Measurements from ENCODE around the gene XPA. TPM values are rescaled to one million over a fixed set of nuclear protein-coding genes. Genes with fewer than 3 reads are reported as not detected.

The XPA gene
- polyA plus RNA-seq, 1 experiment = 1.4 TPM

- ChIA-PET CTCF (interaction anchor here (1.2 kb wide), 1 partner anchor 9 kb away, joined by 4 read pairs; no protein-coding TSS in a partner anchor), POLR2A (no interaction called here)
- DNase-seq (ENCODE audit: low read depth) = no peak
- Histone ChIP-seq H3K4me3 (ENCODE audit: low read depth, low read length) (no peak overlapping the region), H3K36me3 (ENCODE audit: control insufficient read depth, insufficient read depth, low read length) (no peaks in the 10 kb centered on the region), H3K27me3 (ENCODE audit: control insufficient read depth, insufficient read depth, low read length) (peaks cover 4% of the 10 kb centered on the region)
- TF ChIP-seq, protein P1, sequence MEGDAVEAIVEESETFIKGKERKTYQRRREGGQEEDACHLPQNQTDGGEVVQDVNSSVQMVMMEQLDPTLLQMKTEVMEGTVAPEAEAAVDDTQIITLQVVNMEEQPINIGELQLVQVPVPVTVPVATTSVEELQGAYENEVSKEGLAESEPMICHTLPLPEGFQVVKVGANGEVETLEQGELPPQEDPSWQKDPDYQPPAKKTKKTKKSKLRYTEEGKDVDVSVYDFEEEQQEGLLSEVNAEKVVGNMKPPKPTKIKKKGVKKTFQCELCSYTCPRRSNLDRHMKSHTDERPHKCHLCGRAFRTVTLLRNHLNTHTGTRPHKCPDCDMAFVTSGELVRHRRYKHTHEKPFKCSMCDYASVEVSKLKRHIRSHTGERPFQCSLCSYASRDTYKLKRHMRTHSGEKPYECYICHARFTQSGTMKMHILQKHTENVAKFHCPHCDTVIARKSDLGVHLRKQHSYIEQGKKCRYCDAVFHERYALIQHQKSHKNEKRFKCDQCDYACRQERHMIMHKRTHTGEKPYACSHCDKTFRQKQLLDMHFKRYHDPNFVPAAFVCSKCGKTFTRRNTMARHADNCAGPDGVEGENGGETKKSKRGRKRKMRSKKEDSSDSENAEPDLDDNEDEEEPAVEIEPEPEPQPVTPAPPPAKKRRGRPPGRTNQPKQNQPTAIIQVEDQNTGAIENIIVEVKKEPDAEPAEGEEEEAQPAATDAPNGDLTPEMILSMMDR (IDR thresholded peaks at IDR 0.05; ENCODE audit: insufficient read depth, low read depth, low read length) = no peak
Measured at GRCh38 chr9:97722331-97722730, 25.2 kb upstream of the XPA start.

GRCh38 chr9:97721396-97721795, 24.3 kb upstream of the XPA start:
- TF ChIP-seq, protein P1 (IDR thresholded peaks at IDR 0.05; ENCODE audit: insufficient read depth, low read depth, low read length) = no peak
- DNase-seq (ENCODE audit: low read depth) = no peak
- no peak overlapping the region for H3K4me3 ChIP-seq (ENCODE audit: low read depth, low read length)
- H3K36me3 ChIP-seq (ENCODE audit: control insufficient read depth, insufficient read depth, low read length) = no peaks in the 10 kb centered on the region
- H3K27me3 ChIP-seq (ENCODE audit: control insufficient read depth, insufficient read depth, low read length) = peaks cover 2% of the 10 kb centered on the region; the same call in 1 of the 2 replicates
- CTCF ChIA-PET = interaction anchor here (1.1 to 1.4 kb wide), 4 partner anchors 10 to 168 kb away, joined by 3 to 4 read pairs (median 3); no protein-coding TSS in a partner anchor
- POLR2A ChIA-PET = no interaction called here

DNA sequence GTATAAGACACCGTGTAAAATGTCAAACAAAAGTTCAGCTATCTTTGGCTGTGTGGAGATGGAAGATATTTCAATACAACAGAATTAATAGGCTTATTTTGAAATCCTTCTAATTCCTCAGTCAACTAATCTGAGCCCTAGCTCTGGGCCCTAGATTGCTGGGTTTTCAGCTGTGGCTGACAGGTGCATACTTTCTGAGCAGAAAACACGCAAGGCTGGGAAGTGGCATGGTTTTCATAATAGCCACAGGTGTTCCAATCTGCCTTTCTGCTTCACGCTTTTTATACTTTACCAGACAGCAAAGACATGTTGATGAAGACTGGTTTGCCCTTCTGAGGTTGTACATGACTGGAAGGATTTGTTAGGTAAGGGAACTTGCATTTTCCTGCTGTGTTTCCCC, 20.7 kb upstream of the XPA start:
- Histone ChIP-seq H3K4me3 (ENCODE audit: low read depth, low read length) (no peak overlapping the region), H3K27me3 (ENCODE audit: control insufficient read depth, insufficient read depth, low read length) (peaks cover 2% of the 10 kb centered on the region; the same call in 1 of the 2 replicates), H3K36me3 (ENCODE audit: control insufficient read depth, insufficient read depth, low read length) (no peaks in the 10 kb centered on the region)
- TF ChIP-seq, protein P1 (IDR thresholded peaks at IDR 0.05; ENCODE audit: insufficient read depth, low read depth, low read length) = no peak
- DNase-seq (ENCODE audit: low read depth) = no peak
- ChIA-PET POLR2A (no interaction called here), CTCF (interaction anchor here (1.8 to 2.4 kb wide), 3 partner anchors 19 to 182 kb away, joined by 5 to 7 read pairs (median 6); no protein-coding TSS in a partner anchor)

GRCh38 chr9:97714435-97714834, 17.3 kb upstream of the XPA start:
- TF ChIP-seq, protein P1 (IDR thresholded peaks at IDR 0.05; ENCODE audit: insufficient read depth, low read depth, low read length) = no peak
- CTCF ChIA-PET = interaction anchor here (0.8 to 5.7 kb wide), 6 partner anchors 9 to 208 kb away, joined by 3 to 68 read pairs (median 4); partner anchors contain the start of gene TRMO
- Histone ChIP-seq H3K36me3 (ENCODE audit: control insufficient read depth, insufficient read depth, low read length) (no peaks in the 10 kb centered on the region), H3K27me3 (ENCODE audit: control insufficient read depth, insufficient read depth, low read length) (no peaks in the 10 kb centered on the region), H3K4me3 (ENCODE audit: low read depth, low read length) (no peak overlapping the region)
- DNase-seq (ENCODE audit: low read depth) = peak; percentile 86
- POLR2A ChIA-PET = no interaction called here

- CTCF ChIA-PET = interaction anchor here (5.7 kb wide), 1 partner anchor 190 kb away, joined by 68 read pairs; no protein-coding TSS in a partner anchor
- TF ChIP-seq, protein P1 (IDR thresholded peaks at IDR 0.05; ENCODE audit: insufficient read depth, low read depth, low read length) = no peak
- DNase-seq (ENCODE audit: low read depth) = no peak
Measured at GRCh38 chr9:97711223-97711626, 14.1 kb upstream of the XPA start.

More at GRCh38 chr9:97711223-97711626, 14.1 kb upstream of the XPA start:
- POLR2A ChIA-PET = no interaction called here
- Histone ChIP-seq H3K36me3 (ENCODE audit: control insufficient read depth, insufficient read depth, low read length) (no peaks in the 10 kb centered on the region), H3K4me3 (ENCODE audit: low read depth, low read length) (no peak overlapping the region), H3K27me3 (ENCODE audit: control insufficient read depth, insufficient read depth, low read length) (peaks cover 5% of the 10 kb centered on the region; the same call in 1 of the 2 replicates)

Measured in BJ (cell line).